H9 (cell line): Measurements from ENCODE around the gene MGMT. TPM values are rescaled to one million over a fixed set of nuclear protein-coding genes. Genes with fewer than 3 reads are reported as not detected.

ENCODE experiments used
- DNase-seq: peaks from one replicate; pipeline ENCODE4 v3.0.0-alpha.2; 2017
- H2AFZ ChIP-seq: one replicate; pipeline ENCODE4 v1.6.1; 2013; ENCODE audit warnings: mild to moderate bottlenecking, low read length, control low read depth, moderate library complexity
- H2AK5ac ChIP-seq: 2 replicates; pipeline ENCODE4 v1.6.1; 2013; ENCODE audit warnings: low read length, control low read depth, mixed read lengths; ENCODE audit not compliant: insufficient read length
- H2BK120ac ChIP-seq: one replicate; pipeline ENCODE4 v1.6.1; 2013; ENCODE audit warnings: low read depth, mild to moderate bottlenecking, low read length, control low read depth, inconsistent platforms; ENCODE audit not compliant: poor library complexity, severe bottlenecking
- H2BK12ac ChIP-seq: 2 replicates; pipeline ENCODE4 v1.6.1; 2013; ENCODE audit warnings: low read length, control low read depth, mixed read lengths, low read depth; ENCODE audit not compliant: insufficient read length
- H2BK15ac ChIP-seq: 2 replicates; pipeline ENCODE4 v1.6.1; 2013; ENCODE audit warnings: low read depth, low read length, control low read depth
- H2BK20ac ChIP-seq: one replicate; pipeline ENCODE4 v1.6.1; 2013; ENCODE audit warnings: low read depth, mild to moderate bottlenecking, low read length, control low read depth, inconsistent platforms; ENCODE audit not compliant: poor library complexity, severe bottlenecking
- H2BK5ac ChIP-seq: 2 replicates; pipeline ENCODE4 v1.6.1; 2013; ENCODE audit warnings: low read length, control low read depth, mixed read lengths; ENCODE audit not compliant: insufficient read length
- H3K14ac ChIP-seq: 2 replicates; pipeline ENCODE4 v1.6.1; 2013; ENCODE audit warnings: low read length, control low read depth; ENCODE audit not compliant: insufficient read depth
- H3K18ac ChIP-seq: 2 replicates; pipeline ENCODE4 v1.6.1; 2013; ENCODE audit warnings: low read depth, mild to moderate bottlenecking, mixed read lengths, low read length, control low read depth; ENCODE audit not compliant: insufficient read length
- H3K23ac ChIP-seq: 2 replicates; pipeline ENCODE4 v1.6.1; 2013; ENCODE audit warnings: low read length, control low read depth, mixed read lengths, low read depth; ENCODE audit not compliant: insufficient read length
- H3K23me2 ChIP-seq: 2 replicates; pipeline ENCODE4 v1.6.1; 2013; ENCODE audit warnings: low read depth, mild to moderate bottlenecking, mixed read lengths, low read length, control low read depth; ENCODE audit not compliant: insufficient read length, poor library complexity, severe bottlenecking
- H3K27ac ChIP-seq: 2 replicates; pipeline ENCODE4 v1.5.1; 2013; ENCODE audit warnings: low read length, control low read depth, mixed read lengths, low read depth; ENCODE audit not compliant: insufficient read length
- H3K27me3 ChIP-seq: 2 replicates; pipeline ENCODE4 v1.6.1; 2013; ENCODE audit warnings: low read length, control low read depth, inconsistent platforms; ENCODE audit not compliant: insufficient read depth
- H3K4ac ChIP-seq: 2 replicates; pipeline ENCODE4 v1.6.1; 2013; ENCODE audit warnings: low read depth, mild to moderate bottlenecking, control low read depth, inconsistent platforms, low read length, moderate library complexity
- H3K4me1 ChIP-seq: 2 replicates; pipeline ENCODE4 v1.6.1; 2013; ENCODE audit warnings: low read length, control low read depth, inconsistent platforms; ENCODE audit not compliant: insufficient read depth
- H3K4me2 ChIP-seq: 2 replicates; pipeline ENCODE4 v1.6.1; 2013; ENCODE audit warnings: low read length, control low read depth, mixed read lengths; ENCODE audit not compliant: insufficient read length, insufficient read depth
- H3K56ac ChIP-seq: 2 replicates; pipeline ENCODE4 v1.6.1; 2013; ENCODE audit warnings: low read depth, mild to moderate bottlenecking, mixed read lengths, low read length, control low read depth; ENCODE audit not compliant: insufficient read length
- H3K79me1 ChIP-seq: 2 replicates; pipeline ENCODE4 v1.6.1; 2013; ENCODE audit warnings: low read depth, mild to moderate bottlenecking, moderate library complexity, low read length, control low read depth, inconsistent platforms; ENCODE audit not compliant: insufficient read depth, poor library complexity, severe bottlenecking
- H3K79me2 ChIP-seq: 2 replicates; pipeline ENCODE4 v1.6.1; 2013; ENCODE audit warnings: low read length, control low read depth, inconsistent platforms; ENCODE audit not compliant: insufficient read depth
- H3K9ac ChIP-seq: 2 replicates; pipeline ENCODE4 v1.6.1; 2013; ENCODE audit warnings: low read length, control low read depth, mixed read lengths; ENCODE audit not compliant: insufficient read length; ENCODE audit errors: extremely low read depth
- H3K9me3 ChIP-seq: one replicate; pipeline ENCODE4 v1.6.1; 2013; ENCODE audit warnings: low read depth, low read length, inconsistent platforms; ENCODE audit not compliant: control insufficient read depth
- H3T11ph ChIP-seq: one replicate; pipeline ENCODE4 v1.6.1; 2013; ENCODE audit warnings: mild to moderate bottlenecking, low read length, control low read depth, inconsistent platforms
- H4K20me1 ChIP-seq: one replicate; pipeline ENCODE4 v1.6.1; 2013; ENCODE audit not compliant: control insufficient read depth, insufficient read length, insufficient read depth
- H4K5ac ChIP-seq: 2 replicates; pipeline ENCODE4 v1.6.1; 2013; ENCODE audit warnings: low read depth, mild to moderate bottlenecking, mixed read lengths, low read length, control low read depth; ENCODE audit not compliant: insufficient read length
- H4K8ac ChIP-seq: replicated peaks from 2 replicates; pipeline ENCODE4 v1.6.1; 2013; ENCODE audit warnings: low read length, control low read depth, mixed read lengths, low read depth; ENCODE audit not compliant: insufficient read length
- H4K91ac ChIP-seq: 2 replicates; pipeline ENCODE4 v1.6.1; 2013; ENCODE audit warnings: low read depth, mild to moderate bottlenecking, moderate library complexity, mixed read lengths, low read length, control low read depth; ENCODE audit not compliant: insufficient read length
- H3K27ac Mint-ChIP-seq, 3 experiments: 2 replicates in 2 of 3; 3 replicates in 1 of 3; pipeline ENCODE4 v1.8.0; 2020 to 2021; ENCODE audit warnings: mixed read lengths in 3 of 3, mild to moderate bottlenecking in 1 of 3, moderate library complexity in 1 of 3
- H3K27me3 Mint-ChIP-seq: 2 replicates; pipeline ENCODE4 v1.8.0; 2021; ENCODE audit warnings: low read depth, mild to moderate bottlenecking, moderate library complexity, mixed read lengths
- H3K36me3 Mint-ChIP-seq, 3 experiments: 2 replicates in 2 of 3; 3 replicates in 1 of 3; pipeline ENCODE4 v1.8.0; 2020 to 2021; ENCODE audit warnings: low read depth in 3 of 3, mixed read lengths in 3 of 3; ENCODE audit not compliant: insufficient read depth in 1 of 3
- H3K4me1 Mint-ChIP-seq, 2 experiments: 2 replicates each; pipeline ENCODE4 v1.8.0; 2020; ENCODE audit warnings: mixed read lengths in 2 of 2
- H3K4me3 Mint-ChIP-seq, 2 experiments: 2 replicates in 1 of 2; 3 replicates in 1 of 2; pipeline ENCODE4 v1.8.0; 2020 to 2021; ENCODE audit warnings: mild to moderate bottlenecking in 2 of 2, mixed read lengths in 2 of 2, moderate library complexity in 1 of 2
- H3K9me3 Mint-ChIP-seq, 2 experiments: 2 replicates in 1 of 2; 3 replicates in 1 of 2; pipeline ENCODE4 v1.8.0; 2020; ENCODE audit warnings: mild to moderate bottlenecking in 2 of 2, mixed read lengths in 2 of 2, moderate library complexity in 1 of 2
- WGBS: extraction: QIAGEN DNeasy Blood & Tissue Kit; methylation state at CpG from one replicate; pipeline ENCODE4 v1.1.7; 2013; ENCODE audit warnings: missing lambda C conversion rate, low lambda C conversion rate, mixed read lengths; ENCODE audit not compliant: insufficient read length; ENCODE audit errors: extremely low coverage; 5-methylcytosine and 5-hydroxymethylcytosine counted together
- total RNA-seq: library from RNA; stranded (reverse); gene quantifications from 2 replicates; pipeline ENCODE4 v1.2.1, GENCODE V29; 2021
- TF ChIP-seq, protein P1 (sequence below): fragments of 200-600 bp; sonication (generic); conservative IDR thresholded peaks from 3 replicates; pipeline ENCODE4 v1.8.0; 2021; ENCODE audit warnings: antibody characterized with exemption, mild to moderate bottlenecking

The MGMT gene
- total RNA-seq, 1 experiment from 2014 or later: 18.4 TPM

DNA sequence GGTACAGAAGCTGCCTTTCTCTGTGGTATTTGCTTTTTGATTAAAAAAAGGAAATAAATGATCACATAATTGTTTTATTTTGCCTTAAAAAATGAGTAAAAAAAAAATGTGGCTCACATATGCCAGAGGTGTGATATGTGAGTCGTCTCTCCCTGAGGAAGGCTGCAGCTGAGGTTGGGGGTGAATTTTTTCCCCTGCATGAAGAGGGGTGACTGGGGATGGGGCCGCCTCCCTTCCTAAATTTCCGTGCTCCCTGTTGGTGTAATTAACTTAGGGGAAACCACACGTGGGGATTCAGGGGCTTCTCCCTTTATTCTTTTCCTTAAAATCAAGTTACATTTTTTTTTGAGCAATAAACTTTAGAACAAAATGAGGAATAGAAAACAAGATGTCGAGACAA, 35.4 kb downstream of the MGMT start:
- WGBS: no CpG with 5 or more reads among the region's 5 CpGs
- H3K9me3 Mint-ChIP-seq: peaks cover 16 to 19% of the 10 kb centered on the region in 2 experiments
- Histone ChIP-seq H3K4ac (no peak overlapping the region), H3K4me1 (no peaks in the 10 kb centered on the region; the same call in 1 of the 2 replicates), H3T11ph (no peak overlapping the region), H3K9ac (no peak overlapping the region), H3K79me2 (no peaks in the 10 kb centered on the region; the same call in 1 of the 2 replicates), H3K56ac (no peak overlapping the region), H3K23me2 (no peaks in the 10 kb centered on the region), H4K5ac (no peak overlapping the region), H3K79me1 (no peaks in the 10 kb centered on the region), H2BK20ac (no peak overlapping the region), H2BK120ac (no peak overlapping the region), H4K8ac (no peak overlapping the region), H4K20me1 (no peaks in the 10 kb centered on the region), H4K91ac (no peak overlapping the region), H2BK12ac (no peak overlapping the region), H3K4me2 (no peak overlapping the region), H3K14ac (no peak overlapping the region), H3K9me3 (no peaks in the 10 kb centered on the region), H2AK5ac (no peak overlapping the region), H2BK5ac (no peak overlapping the region), H3K18ac (no peak overlapping the region), H3K27ac (no peak overlapping the region), H3K27me3 (no peaks in the 10 kb centered on the region), H3K23ac (no peak overlapping the region), H2BK15ac (no peak overlapping the region), H2AFZ (no peak overlapping the region)
- H3K27ac Mint-ChIP-seq: no peak overlapping the region
- TF ChIP-seq, protein P1, sequence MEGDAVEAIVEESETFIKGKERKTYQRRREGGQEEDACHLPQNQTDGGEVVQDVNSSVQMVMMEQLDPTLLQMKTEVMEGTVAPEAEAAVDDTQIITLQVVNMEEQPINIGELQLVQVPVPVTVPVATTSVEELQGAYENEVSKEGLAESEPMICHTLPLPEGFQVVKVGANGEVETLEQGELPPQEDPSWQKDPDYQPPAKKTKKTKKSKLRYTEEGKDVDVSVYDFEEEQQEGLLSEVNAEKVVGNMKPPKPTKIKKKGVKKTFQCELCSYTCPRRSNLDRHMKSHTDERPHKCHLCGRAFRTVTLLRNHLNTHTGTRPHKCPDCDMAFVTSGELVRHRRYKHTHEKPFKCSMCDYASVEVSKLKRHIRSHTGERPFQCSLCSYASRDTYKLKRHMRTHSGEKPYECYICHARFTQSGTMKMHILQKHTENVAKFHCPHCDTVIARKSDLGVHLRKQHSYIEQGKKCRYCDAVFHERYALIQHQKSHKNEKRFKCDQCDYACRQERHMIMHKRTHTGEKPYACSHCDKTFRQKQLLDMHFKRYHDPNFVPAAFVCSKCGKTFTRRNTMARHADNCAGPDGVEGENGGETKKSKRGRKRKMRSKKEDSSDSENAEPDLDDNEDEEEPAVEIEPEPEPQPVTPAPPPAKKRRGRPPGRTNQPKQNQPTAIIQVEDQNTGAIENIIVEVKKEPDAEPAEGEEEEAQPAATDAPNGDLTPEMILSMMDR: no peak
- H3K27me3 Mint-ChIP-seq: no peaks in the 10 kb centered on the region
- no peak for DNase-seq
- no peak overlapping the region for H3K4me3 Mint-ChIP-seq
- H3K4me1 Mint-ChIP-seq: peaks cover 0 to 2% of the 10 kb centered on the region in 2 experiments; a peak in 2 of 4 replicates
- peaks cover 15 to 18% (median 16%) of the 10 kb centered on the region in 3 experiments for H3K36me3 Mint-ChIP-seq
